Fibroblast of skin of scalp (primary cell): ENCODE results near the gene LCP1.

Experiments used
- DNase-seq: peaks from one replicate; pipeline ENCODE4 v3.0.0-alpha.2; 2013

The LCP1 gene

DNA sequence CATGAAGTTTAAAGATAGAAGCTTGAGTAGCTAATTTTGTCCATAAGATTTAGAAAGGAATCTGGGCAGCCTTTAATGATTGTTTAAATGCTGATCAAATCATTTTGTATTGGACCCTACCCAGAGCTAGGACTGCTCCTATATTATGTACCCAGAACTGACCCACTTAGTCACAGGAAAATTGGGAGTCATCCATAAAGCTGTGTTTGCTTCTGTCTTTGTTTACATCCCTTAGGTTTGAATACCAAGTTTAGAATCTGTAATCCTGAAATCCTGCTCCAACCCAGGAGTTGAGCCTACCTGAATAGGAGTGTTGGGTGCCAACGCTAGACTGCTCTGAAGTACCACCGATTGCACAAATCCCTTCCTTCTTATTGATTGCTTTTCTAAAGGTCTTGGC, 23.8 kb downstream of the LCP1 start:
- DNase-seq = no peak

DNA sequence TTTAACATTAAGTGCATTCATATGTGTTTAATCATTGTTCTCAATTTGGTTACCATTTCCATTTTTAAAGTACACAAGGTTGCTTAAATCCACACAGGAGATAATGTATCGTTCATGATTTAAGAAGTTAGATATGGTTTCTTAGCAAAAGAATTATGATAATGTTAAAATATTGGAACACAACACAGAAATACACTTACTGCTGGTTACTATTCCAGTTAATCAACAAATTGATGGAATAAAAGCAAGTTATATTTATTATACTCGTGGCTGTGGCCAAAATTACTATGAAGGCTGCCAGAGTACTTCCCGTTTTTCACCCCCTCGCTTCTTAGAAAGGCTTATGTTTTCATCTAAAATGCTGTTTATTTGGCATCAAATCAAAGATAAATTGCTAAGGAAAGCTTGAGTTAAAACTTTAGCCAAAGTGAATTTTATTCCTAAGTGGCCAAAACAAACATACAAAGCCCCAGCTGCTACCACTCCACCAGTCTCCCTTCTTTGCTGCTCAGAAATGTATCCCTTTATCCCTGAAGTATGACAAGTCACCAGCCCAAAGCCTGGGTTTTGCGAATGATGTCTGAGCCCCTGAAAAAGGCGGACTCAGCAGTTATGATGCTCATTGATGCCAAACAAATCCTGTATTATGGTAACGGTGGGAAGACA, 27.7 kb downstream of the LCP1 start:
- no peak for DNase-seq

DNA sequence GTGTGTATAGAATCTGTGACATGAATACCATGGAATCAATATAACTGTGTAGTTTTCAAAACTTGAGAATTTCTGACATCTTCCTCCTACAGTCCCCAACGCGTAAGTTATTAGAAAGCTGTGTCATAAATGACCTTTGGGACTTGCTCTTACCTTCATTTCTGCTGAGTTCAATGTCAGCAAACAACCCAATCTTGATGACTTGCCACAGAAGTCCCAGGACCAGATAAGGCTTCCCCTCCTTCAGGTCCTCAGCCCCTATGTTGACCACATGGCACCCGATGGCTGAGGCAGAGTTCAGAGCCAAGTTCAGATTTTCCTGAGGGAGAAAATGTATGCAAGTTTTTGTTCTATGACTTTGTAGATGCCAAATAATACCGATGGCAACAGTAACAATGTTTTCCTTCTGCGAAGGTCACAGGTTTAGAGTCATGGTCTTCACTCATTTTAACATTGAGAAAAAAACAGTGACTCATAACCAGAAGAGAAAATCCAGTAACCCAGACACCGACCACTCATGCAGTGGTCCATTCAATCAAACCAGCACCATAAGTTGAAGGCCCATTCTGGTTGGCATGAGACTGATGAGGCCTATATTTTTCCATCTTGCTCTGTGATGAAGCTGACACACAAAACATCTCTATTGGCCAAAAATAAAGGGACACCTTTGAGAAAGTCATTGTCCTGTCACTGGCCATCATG, 29.2 kb downstream of the LCP1 start:
- no peak for DNase-seq

DNA sequence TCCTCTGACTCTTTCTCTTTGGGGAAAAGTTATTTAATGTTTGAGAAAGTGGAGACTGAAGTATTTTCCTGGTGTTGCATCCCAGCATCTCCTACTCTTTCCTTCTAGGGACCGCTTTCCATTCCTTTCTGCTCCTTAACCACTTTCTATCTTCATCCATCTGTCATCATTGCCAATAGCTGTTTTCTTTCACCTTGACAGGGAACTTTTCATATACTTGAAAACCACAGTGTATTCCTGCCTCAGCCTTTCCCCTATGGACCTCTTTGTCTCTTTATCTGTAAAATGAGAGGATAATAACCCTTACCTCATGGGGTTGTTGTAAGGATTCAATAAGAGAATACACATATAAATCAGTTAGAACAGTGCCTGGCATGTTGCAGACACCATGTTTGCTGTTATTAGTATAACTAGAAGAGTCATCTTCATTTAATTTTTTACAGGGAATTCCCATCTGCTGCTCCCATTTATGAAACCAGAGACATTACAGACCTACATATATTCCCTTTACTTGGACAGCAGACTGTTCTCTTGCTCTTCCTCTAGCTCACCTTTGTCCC, 31.8 kb downstream of the LCP1 start:
- DNase-seq = no peak

DNA sequence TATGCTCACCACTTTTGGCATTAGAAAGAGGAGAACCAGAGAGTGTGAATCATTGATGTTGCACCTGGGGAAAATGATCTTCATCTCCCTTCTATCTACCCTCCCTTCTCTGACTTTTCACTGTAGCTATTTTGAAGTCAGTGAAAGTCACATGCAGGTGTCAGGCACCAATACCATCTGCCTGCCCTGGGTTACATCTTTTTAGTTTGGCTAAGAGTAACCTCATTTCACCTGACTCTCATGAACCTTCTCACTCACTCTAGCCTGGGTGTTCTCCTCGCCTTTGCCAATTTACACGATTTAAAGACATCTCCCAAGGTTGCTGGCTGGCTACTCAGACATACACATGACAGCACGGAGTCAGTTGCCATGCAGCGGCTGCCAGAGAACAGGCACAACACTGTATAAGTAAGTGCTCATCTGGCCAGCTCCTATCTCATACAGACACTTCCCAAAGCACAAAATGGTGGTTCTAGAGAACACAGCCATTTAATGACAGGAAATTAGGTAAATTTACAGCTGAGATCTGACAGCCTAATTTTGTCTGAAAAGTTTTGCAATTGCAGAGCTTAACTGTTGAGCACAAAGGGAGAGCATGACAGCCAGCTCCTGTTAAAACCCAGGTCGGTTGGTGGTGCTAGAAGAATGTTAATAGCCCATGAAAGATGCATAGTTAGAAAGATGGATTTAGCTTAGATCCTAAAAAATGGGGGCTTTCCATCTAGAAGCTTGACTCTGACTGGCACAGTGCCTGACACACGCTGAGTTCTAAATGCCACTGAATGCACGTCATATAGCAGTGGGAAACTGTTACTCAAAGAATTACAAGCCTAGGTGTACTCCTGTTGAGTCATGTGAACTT, 32.5 kb downstream of the LCP1 start:
- DNase-seq = peak; percentile 71

DNA sequence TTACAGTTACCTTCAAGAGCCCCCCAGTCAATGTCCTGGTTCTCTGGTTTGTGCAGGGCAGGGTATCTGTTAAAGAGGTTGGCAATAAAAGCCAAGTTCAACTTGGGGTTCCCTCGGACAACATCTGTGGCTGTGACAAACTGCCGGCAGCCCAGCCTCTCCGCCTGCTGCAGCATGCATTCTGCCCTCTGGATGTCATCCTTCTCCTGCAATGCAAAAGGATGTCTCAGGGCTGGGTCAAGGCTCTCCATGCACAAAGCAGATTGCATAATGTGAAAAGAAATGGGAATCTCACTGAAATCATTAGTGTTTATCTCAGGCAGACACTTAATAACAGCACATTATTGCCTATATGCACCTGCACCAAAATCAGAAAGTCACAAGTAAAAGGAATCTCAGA, 35.1 kb downstream of the LCP1 start:
- DNase-seq = peak; percentile 31

DNA sequence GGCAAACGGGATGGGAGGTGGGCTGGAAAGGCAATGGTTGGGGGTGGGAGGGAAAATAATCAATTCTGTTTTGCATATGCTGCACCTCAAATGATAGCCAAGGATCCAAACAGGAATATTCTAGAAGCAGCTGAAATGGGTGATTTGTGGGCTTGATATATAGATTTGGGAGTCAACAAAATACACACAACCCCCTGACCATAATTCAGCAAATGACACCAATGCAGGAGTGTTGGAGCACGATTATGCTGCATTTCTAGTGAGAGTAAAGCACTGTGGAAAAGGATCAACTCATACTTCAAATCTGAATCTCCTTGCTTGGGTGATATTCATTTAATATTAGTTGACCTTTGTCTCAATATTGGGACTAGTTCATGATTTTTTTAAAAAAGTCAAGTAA, 36.0 kb downstream of the LCP1 start:
- no peak for DNase-seq

DNA sequence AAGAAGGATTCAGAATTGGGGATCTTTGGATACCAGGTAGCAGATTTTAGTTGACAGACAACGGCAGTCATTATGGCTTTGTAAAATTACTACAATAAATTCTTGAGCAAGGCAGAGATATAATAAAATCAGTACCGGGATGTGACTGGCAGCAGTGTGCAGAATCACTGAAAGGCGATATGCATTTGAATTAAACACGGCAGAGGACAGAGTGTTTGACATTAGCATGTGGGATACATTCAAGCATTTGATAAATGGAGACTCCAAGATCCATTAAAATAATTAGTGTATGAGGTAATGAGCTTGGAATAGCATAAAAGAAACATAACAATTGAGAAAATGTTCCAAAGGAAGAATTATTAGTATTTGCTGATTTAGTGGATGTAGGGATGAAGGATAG, 36.8 kb downstream of the LCP1 start:
- no peak for DNase-seq

DNA sequence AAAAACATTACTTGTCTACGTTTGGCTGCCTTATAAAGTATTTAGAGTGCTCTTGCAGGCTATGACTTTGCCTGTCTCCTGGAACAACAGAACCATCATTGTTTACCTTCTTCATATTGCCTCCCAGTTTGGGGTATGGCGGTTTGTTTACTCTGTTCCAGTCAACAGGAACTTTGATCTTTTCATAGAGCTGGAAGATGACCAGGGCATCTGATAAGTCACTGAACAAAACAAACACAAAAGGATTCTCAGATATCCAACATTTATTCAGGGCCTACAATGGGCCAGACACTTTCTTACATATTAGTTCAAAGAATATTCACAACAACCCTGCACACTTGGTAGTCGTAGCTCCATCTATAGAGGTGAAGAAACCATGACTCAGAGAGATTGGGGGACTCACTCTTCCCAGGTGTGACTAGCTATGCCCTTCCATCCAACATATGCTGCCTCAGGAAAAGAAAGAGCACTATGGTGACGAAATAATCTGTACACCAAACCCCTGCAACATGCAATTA, 38.7 kb downstream of the LCP1 start:
- DNase-seq = no peak

DNA sequence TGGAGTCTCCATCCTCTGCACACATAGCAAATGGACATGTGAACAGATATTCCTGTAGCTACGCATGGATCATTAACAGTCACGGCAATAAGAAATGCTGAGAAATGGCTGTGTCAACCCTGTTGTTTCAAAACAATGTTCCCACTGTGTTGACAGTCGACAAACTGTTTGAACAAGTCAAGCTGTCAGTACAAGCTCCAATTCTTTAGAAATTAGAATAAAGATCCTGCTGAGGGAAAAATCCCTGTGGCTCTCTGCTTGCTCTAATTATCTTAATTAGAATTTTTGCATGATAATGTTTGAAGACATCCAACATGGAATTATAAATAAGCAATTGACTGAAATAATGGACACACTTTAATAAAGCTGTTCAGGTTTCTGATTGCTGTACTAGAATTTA, 39.2 kb downstream of the LCP1 start:
- no peak for DNase-seq

DNA sequence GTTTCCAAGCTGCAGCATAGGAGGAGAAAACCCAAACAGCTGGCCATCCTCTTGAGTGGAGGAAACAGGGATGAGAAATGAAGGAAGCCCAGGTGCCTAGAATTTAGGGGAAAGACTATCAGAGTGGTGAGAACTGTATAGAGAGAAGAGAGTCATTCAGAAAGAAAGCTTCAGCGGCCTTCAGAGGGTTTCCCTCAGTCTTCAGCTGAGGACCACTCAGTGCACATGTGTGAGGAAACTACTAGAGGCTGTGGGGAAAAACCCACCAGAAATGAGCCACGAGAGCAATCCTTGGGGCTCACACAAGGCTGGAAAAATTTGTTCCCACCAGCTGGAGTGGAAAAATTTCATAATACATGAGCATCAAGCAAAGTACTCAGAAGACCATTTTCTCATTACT, 41.9 kb downstream of the LCP1 start:
- no peak for DNase-seq

DNA sequence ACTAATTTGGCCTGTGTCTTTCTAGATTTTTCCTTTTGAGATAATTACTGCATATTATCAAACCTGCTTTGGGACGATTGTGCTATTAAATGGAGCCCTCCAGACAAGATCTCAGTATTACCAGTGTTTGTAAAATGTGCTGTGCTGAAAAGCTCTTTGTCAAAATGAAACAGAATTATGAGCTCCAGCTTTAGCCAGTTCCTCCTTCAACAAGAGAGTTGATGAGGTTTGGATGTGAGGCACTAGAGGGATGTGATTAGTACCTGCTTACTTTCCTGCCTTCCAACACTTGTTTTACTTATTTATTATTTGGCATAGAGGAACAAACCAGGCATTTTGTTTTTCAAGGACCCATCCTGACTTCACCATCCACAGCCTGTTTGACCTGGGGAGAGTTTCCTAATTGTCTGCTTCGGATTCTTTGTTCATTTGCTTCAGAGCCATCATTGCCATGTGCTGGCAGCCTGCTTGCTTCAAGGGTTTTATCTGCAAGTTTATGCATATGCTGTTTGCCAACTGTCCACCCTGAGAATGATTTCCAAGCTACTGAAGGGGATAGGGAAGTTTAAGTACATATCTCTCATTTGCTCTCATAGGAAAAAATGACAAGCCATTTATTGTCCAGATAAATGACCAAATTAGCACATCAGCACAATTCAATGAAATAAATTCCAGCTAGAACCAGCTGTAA, 44.2 kb downstream of the LCP1 start:
- no peak for DNase-seq

DNA sequence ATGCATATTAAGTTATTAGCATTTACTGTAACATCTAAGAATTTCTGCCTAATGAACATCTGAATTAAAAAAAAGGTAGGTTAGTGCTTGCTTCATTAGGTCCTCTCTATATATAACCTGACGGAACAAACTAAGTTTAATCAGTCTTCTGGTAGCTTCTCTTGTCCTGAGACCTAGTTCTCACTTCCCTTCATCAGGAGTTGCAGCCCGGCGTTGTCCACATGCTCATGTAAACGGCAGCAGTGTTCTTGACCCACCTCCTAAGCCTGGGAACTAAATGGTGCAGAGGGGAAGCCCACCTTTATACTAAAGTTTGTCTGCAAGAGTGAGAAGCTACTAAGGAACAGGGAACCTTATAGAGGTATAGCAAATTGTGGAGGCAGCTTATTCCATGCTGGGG, 45.3 kb downstream of the LCP1 start:
- DNase-seq = no peak

DNA sequence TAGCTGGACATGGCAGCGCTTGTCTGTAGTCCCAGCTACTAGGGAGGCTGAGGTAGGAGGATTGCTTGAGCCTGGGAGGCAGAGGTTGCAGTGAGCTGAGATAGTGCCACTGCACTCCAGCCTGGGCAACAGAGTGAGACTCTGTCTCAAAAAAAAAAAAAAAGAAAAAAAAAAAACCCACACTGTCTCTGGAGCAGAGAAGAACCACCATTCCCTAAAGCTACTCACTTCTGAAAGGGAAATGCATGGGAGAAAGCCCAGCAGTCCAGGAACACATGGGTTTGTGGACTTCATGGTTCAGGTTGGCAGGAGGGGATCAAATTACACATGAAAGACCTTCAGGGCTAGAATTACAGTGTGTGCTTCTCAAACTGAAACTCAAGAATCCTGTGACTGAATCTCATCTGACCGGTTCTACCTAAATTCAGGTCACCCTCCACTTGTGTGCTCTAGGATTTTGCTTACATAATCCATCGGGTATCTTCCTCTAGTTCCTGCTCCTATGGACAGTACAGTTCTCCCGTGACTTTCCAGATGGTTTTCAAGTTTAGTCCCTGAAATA, 46.9 kb downstream of the LCP1 start:
- no peak for DNase-seq

DNA sequence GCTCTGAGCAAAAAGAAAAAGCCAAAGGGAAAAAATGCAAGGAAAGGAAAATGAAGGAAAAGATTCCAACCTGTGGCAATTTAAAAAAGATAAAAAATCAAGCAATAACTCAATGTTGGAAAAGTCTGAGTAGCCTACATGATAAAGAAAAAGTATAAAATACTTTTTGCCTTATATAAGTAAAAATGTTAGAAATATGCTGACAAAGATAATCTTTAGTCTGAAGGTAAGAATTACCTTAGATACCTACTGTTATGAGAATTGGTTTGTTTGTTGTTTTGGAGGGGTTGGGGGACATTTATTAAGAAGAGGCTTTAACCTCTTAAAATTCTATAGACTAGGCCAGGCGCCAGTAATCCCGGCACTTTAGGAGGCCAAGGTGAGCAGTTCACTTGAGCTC, 47.5 kb downstream of the LCP1 start:
- no peak for DNase-seq

DNA sequence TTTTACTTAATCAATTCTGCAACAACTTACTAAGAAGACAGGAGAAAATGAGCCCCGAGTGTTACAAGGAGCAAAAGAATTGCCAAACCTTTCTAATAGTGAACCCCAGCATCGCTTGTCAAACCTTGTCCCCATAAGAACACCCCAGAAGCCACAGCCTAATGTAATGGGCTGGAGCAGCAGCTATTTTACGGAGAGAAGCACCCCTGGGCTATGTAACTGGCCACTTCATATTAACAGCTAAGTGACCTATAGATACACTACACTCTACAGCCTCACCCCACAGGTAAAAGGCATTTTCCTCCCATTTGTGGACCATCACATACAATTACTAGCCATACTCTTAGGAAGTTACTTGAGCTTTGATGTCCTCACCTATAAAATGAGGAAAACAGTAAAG, 49.9 kb downstream of the LCP1 start:
- no peak for DNase-seq

DNA sequence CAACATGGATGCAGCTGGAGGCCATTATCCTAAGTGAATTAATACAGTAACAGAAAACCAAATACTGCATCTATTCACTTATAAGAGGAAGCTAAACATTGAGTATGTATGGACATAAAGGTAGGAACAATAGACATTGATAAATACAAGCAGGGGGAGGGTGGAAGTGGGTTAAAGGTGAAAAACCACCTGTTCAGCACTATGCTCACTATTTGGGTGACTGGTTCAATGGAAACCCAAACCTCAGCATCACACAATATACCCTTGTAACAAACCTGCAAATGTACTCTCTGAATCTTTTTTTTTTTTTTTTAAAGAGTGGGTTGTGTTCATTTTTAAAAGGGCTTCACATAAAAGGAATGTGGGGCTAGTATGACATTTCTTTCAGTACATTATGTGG, 50.3 kb downstream of the LCP1 start:
- DNase-seq = no peak

DNA sequence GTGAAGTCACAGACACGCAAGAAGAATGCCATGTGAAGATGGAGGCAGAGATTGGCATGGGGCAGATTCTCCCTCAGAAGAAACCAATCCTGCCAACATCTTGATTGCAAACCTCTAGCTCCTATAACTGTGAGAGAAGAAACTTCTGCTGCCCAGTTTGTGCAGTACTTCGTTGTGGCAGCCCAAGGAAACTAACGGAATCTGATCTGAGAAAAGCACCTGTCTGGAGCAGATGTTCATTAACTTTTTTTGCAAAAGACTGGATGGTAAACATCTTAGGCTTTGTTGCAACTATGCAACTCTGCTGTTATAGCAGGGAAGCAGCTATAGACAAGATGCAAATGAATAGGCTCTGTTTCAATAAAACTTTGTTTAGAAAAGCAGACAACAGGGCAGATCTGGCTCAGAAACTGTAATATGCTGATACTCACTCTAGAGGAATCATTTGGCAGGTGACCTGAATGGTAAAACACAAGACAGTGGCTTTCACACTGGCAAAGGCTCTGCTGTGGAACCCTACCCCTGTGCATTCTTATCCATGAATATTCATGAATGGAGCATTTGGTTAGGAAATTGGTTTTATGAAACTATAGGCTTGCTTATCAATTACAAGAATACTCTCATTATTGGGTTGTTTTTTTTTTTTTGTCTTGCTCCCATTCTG, 51.9 kb downstream of the LCP1 start:
- DNase-seq = no peak

DNA sequence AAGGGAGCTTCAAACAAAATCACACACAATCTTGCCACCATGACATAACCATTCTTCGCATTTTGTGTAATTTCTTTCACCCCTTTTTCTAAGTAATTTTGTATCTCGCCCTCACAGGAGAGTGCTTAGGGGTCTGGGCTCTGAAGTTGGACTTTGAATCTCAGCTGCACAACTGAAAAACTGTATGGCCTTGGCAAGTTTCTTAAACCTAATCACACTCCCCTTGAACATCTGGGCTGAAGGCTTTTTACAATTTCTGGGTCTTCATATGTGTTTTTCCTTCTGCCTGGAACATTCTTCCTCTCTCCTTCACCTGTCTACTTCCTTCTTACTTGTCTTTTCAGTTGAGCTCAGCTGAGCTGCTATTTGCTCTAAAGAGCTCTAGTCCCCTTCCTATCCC, 52.9 kb downstream of the LCP1 start:
- DNase-seq = no peak

DNA sequence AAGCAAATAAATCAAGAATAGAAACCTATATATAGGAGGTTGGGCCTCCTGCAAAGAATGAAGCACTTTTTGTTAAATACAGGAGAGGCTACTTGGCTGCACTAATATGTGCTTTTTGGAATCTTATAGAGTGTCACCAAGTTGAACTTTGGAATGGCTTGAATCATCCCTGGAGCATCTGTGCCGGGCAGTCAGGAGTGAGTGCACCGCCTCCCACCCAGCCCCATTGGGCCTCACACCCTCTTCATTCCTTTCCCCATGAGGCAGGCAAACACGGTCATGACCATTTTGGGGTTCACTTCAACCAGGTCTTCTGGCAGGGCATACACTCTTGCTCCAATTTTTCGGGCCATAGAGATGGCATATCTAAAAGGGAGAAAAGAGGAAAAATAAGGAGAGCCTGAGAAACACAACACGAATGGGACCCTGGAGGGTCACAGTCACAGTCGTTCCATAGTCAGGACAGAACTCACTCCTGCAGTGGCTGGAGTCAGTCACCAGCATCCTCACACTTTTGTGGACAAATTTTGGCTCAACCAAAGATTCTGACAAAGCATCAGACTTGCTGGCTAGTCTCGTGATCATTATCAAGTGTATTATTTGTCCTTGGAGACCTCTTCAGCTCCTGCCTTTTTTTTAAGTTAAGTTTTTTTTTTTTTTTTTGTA, 54.5 kb downstream of the LCP1 start:
- DNase-seq = no peak
